Karpas-422 (cell line): ENCODE data around the gene DGKQ. TPM values are rescaled to one million over a fixed set of nuclear protein-coding genes. Genes with fewer than 3 reads are reported as not detected.

ENCODE experiments used
- DNase-seq: peaks from one replicate; pipeline ENCODE4 v3.0.0-alpha.2; 2015
- H2AFZ ChIP-seq: fragments of 200-600 bp; sonication (generic); 2 replicates; pipeline ENCODE4 v1.6.1; 2014; ENCODE audit warnings: antibody characterized with exemption, low read length, mixed read lengths
- H3K27ac ChIP-seq: fragments of 200-600 bp; sonication (generic); 2 replicates; pipeline ENCODE4 v1.5.1; 2014; ENCODE audit warnings: mild to moderate bottlenecking, low read length, moderate library complexity
- H3K27me3 ChIP-seq: fragments of 200-600 bp; sonication (generic); 2 replicates; pipeline ENCODE4 v1.6.1; 2014; ENCODE audit warnings: low read length, mixed read lengths
- H3K36me3 ChIP-seq: fragments of 200-600 bp; sonication (generic); 2 replicates; pipeline ENCODE4 v1.6.1; 2014; ENCODE audit warnings: low read length, mixed read lengths; ENCODE audit not compliant: insufficient read depth
- H3K4me1 ChIP-seq: fragments of 200-600 bp; sonication (generic); 2 replicates; pipeline ENCODE4 v1.6.1; 2014; ENCODE audit warnings: mild to moderate bottlenecking, low read length, mixed read lengths
- H3K4me2 ChIP-seq: fragments of 200-600 bp; sonication (generic); 2 replicates; pipeline ENCODE4 v1.6.1; 2014; ENCODE audit warnings: low read length, low read depth, mild to moderate bottlenecking; ENCODE audit not compliant: poor library complexity, severe bottlenecking
- H3K4me3 ChIP-seq: fragments of 200-600 bp; sonication (generic); 2 replicates; pipeline ENCODE4 v1.5.1; 2014; ENCODE audit warnings: mild to moderate bottlenecking, antibody characterized with exemption, low read length, mixed read lengths
- H3K79me2 ChIP-seq: fragments of 200-600 bp; sonication (generic); 2 replicates; pipeline ENCODE4 v1.6.1; 2014; ENCODE audit warnings: mild to moderate bottlenecking, low read length, mixed read lengths
- H3K9ac ChIP-seq: fragments of 200-600 bp; sonication (generic); 2 replicates; pipeline ENCODE4 v1.6.0; 2014; ENCODE audit warnings: low read length
- H3K9me2 ChIP-seq: fragments of 200-600 bp; sonication (generic), shearing (Covaris generic); replicated peaks from 2 replicates; pipeline ENCODE4 v1.6.0; 2014; ENCODE audit warnings: mild to moderate bottlenecking, low read length, moderate library complexity; ENCODE audit not compliant: insufficient read depth
- H3K9me3 ChIP-seq: fragments of 300-700, 200-600 bp; sonication (generic); 2 replicates; pipeline ENCODE4 v1.6.1; 2014; ENCODE audit warnings: low read length, mixed read lengths
- H4K20me1 ChIP-seq: fragments of 200-600 bp; sonication (generic); 2 replicates; pipeline ENCODE4 v1.6.1; 2014; ENCODE audit warnings: mild to moderate bottlenecking, antibody characterized with exemption, low read length, low read depth; ENCODE audit not compliant: insufficient read depth
- total RNA-seq: library from RNA; depleted of rRNA; stranded (reverse); fragments of >200 nt; shearing (Covaris generic); gene quantifications from 2 replicates; pipeline ENCODE4 v1.2.3, GENCODE V29; 2014; ENCODE audit warnings: low replicate concordance

Gene DGKQ
- total RNA-seq, 1 experiment from 2014 or later = 5.8 TPM

DNA sequence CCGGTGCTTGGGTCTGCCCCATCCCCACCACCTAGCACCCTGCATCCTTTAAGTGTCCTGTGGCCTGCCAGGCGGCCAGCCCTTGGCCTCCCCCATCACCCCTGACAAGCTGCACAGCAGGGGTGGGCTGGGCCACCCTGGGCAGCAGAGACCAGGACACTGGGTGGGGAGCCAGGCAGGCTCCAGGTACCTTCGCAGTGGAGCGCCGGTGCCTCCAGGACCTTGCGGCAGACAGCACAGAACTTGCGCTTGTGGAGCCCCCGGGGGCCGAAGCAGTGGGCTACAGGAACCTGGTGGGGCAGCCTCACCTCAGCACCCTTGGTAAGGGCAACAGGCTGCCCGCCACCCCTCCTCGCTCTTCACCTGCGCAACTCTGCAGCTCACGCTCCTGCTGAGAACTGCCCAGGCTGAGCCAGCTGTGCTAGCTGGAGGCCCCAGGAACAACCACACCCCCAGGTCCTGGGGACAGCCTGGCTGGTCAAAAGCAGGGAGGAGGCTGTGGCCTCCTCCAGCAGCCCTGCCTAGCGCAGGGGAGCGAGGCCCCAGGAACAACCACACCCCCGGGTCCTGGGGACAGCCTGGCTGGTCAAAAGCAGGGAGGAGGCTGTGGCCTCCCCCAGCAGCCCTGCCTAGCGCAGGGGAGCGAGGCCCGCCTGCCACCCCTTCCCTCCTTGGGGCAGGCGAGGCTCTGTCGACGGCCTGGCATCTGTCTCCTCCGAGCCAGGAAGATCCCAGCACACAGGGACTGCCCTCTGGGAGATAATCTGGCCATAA, 4.6 kb downstream of the DGKQ start:
- no peak for DNase-seq
- Histone ChIP-seq H3K4me2 (no peak overlapping the region), H3K79me2 (no peaks in the 10 kb centered on the region), H3K36me3 (no peaks in the 10 kb centered on the region), H4K20me1 (peaks cover 12% of the 10 kb centered on the region; the same call in 1 of the 2 replicates), H3K27me3 (no peaks in the 10 kb centered on the region), H3K9me2 (no peaks in the 10 kb centered on the region), H3K4me3 (no peak overlapping the region), H3K9ac (no peak overlapping the region), H2AFZ (no peak overlapping the region), H3K27ac (no peak overlapping the region), H3K4me1 (peaks cover 10% of the 10 kb centered on the region), H3K9me3 (no peaks in the 10 kb centered on the region)

DNA sequence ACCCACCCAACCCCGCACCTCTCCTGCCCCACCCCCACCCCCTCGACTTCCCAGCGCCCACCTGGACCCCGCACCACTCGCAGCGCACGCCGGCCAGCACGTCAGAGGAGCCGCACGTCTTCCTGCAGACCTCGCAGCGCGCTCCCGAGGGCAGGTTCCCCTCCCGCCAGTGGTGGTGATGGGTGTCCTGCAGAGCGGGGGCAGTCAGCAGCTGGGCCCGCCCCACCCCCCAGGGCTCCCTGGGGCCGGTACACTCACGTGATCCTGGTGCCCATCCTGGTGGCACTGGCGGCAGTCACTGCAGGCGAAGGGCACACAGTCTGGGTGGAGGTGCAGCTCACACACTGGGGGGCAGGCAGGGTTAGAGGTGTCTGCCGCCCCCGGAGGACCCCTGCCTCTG, 5.1 kb downstream of the DGKQ start:
- Histone ChIP-seq H3K9me2 (no peaks in the 10 kb centered on the region), H3K36me3 (no peaks in the 10 kb centered on the region), H3K4me3 (no peak overlapping the region), H2AFZ (no peak overlapping the region), H3K9me3 (no peaks in the 10 kb centered on the region), H3K27me3 (no peaks in the 10 kb centered on the region), H3K9ac (no peak overlapping the region), H3K4me2 (no peak overlapping the region), H4K20me1 (peaks cover 12% of the 10 kb centered on the region; the same call in 1 of the 2 replicates), H3K4me1 (peaks cover 10% of the 10 kb centered on the region), H3K27ac (no peak overlapping the region), H3K79me2 (no peaks in the 10 kb centered on the region)
- no peak for DNase-seq

DNA sequence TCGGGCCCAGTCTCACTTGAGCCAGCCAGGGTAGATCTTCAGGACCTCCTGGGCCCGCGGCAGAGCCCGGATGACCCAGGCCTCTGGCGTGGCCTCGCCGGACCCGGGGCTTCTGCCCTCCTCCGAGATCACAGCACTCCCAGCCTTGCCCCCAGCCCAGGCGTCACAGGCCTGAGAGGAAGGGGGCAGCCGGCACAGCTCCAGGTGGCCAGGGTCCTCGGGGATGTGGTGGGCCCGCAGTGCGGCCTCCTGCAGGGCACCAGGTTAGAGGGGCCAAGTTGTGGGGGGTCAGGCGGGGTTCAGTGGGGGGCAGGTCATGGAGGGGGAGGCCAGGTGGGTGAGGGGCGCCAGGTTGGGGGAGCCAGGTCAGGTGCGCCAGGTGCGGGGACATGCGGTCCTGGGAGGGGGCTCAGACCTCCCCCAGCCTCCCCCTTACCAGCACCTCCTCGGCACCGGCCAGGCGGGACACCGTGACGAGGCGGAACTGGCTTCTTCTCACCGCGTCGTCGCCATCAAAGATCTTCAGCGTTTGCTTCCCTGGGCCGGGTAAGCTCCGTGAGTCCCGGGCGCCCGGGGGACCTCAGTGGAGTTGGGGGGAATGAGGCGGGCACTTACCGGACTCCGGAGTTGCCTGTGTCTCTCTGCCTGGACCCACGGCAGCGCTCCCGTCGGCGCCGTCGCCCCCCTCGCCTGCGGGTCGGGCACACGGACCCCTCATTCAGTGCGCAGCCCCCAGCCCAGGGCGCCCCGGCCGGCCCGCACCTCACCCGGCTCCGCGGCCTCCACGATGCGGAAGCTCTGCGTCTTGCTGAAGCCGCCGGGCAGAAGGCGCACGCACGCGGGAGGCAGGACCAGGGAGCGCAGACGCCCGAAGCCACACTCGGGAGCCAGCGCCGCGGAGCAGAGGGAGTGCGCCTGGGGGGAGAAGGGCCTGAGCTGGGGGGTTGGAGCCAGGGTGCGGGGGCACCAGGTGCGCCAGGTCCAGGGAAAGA, 6.0 kb downstream of the DGKQ start:
- no peak overlapping the region for H2AFZ ChIP-seq
- no peak overlapping the region for H3K9ac ChIP-seq
- H3K4me1 ChIP-seq = peaks cover 5% of the 10 kb centered on the region
- H3K9me3 ChIP-seq = no peaks in the 10 kb centered on the region
- no peak overlapping the region for H3K4me2 ChIP-seq
- DNase-seq = no peak
- H3K36me3 ChIP-seq = no peaks in the 10 kb centered on the region
- no peaks in the 10 kb centered on the region for H3K27me3 ChIP-seq
- peaks cover 10% of the 10 kb centered on the region; the same call in 1 of the 2 replicates for H4K20me1 ChIP-seq
- no peaks in the 10 kb centered on the region for H3K79me2 ChIP-seq
- H3K4me3 ChIP-seq = no peak overlapping the region
- no peak overlapping the region for H3K27ac ChIP-seq
- H3K9me2 ChIP-seq = no peaks in the 10 kb centered on the region

DNA sequence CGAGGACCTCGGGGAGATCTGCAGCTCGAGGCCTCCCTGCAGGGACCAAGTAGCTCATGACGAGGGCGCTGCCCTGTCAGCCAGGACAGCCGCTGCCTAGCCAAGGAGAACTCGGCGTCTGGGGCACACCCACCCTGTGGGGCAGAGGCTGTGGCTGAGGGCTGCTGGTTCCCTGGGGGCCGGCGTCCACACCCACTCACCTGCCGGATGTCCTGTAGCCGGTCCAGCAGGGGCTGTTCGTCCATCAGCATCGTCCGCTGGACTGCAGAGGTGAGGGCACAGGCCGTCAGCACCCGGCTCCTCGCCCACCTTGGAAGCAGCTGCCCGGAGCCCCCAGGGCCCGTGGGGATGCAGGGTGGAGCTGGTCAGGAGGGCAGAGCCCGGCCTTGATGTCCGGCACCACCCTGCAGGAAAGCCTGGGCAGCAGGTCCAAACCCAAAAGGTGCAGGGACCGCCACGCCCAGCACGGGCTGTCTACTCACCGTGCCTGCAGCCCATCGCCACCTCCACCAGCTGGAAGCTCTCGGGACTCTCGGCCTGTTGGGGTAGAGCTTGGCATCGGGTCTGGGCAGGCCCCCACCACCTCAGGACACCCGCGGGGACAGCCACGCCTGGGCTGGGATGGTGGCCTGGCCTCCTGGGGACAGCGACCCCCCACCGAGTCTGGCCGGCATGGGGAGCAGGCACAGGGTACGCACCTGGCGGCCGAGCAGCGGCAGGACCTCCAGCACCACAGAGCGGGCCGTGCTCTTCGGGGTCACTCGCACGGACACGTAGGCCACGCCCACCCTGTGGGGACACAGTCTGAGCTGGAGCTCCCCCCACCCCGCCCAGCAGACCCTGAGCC, 6.9 kb downstream of the DGKQ start:
- no peaks in the 10 kb centered on the region for H3K4me1 ChIP-seq
- DNase-seq = no peak

DNA sequence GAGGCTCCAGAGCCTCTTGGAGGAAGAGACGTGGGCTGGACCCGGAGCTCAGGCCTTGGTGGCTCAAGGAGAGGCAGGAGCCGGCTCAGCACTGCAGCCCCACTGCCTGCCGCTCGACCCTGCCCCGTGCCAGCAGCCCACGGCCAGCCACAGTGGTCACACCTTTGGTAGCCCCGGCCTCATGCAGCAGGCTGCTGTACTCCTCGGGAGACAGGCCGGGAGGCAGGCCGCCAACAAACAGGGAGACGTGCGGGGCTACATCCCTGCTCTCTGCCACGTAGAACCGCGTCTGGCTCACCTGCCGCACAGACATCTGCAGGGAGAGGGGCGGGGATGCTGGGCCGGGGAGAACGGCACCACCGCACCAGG, 7.6 kb downstream of the DGKQ start:
- Histone ChIP-seq H2AFZ (no peak overlapping the region), H4K20me1 (no peaks in the 10 kb centered on the region; the same call in 1 of the 2 replicates), H3K79me2 (no peaks in the 10 kb centered on the region), H3K9me3 (no peaks in the 10 kb centered on the region), H3K4me2 (no peak overlapping the region), H3K4me1 (no peaks in the 10 kb centered on the region), H3K4me3 (no peak overlapping the region), H3K27ac (no peak overlapping the region), H3K36me3 (no peaks in the 10 kb centered on the region), H3K27me3 (no peaks in the 10 kb centered on the region), H3K9ac (no peak overlapping the region), H3K9me2 (no peaks in the 10 kb centered on the region)
- DNase-seq = no peak

More for the DNA sequence above, 6.9 kb downstream of the DGKQ start:
- no peaks in the 10 kb centered on the region for H3K9me2 ChIP-seq
- H3K9ac ChIP-seq = no peak overlapping the region
- H3K27ac ChIP-seq = no peak overlapping the region
- H3K79me2 ChIP-seq = no peaks in the 10 kb centered on the region
- H3K4me3 ChIP-seq = no peak overlapping the region
- no peak overlapping the region for H2AFZ ChIP-seq
- H3K36me3 ChIP-seq = no peaks in the 10 kb centered on the region
- no peak overlapping the region for H3K4me2 ChIP-seq
- no peaks in the 10 kb centered on the region for H3K27me3 ChIP-seq
- no peaks in the 10 kb centered on the region for H3K9me3 ChIP-seq
- H4K20me1 ChIP-seq = peaks cover 4% of the 10 kb centered on the region; the same call in 1 of the 2 replicates

DNA sequence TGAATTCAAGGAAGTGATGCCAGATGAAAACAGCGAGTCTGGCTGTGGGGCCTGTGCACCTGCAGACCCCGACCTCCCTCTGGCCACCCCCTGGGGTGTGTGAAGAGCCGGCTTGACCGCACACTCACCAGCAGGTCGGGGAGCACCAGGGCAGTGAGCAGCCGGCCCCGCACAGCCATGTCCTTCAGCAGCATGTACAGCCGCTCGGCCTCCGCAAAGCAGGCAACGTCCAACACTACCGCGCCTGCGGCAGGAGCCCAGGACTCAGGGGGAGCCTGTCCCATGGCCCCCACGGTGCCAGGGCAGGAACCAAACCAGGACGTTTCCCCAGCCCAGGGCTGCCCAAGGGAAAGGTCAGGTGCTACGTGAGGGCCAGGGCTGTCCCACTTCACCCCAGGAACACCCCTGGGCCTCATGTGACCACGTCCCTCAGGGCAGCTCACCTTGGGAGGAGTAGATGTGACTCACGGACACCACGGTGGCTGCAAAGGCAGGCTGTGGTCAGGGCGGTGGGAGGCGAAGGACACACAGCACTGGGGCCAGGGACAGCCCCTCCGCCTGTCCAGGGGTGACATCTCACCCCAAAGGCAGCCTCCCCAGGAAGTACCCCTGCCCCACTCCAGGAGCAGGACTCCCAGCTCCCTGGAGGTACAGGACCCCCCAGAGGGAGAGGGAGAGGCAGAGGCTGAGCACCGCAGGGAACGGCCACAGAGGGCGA, 8.2 kb downstream of the DGKQ start:
- H3K9ac ChIP-seq = no peak overlapping the region
- H3K4me3 ChIP-seq = no peak overlapping the region
- H3K4me2 ChIP-seq = no peak overlapping the region
- H3K4me1 ChIP-seq = no peaks in the 10 kb centered on the region
- no peaks in the 10 kb centered on the region for H3K27me3 ChIP-seq
- no peaks in the 10 kb centered on the region for H4K20me1 ChIP-seq
- no peak overlapping the region for H3K27ac ChIP-seq
- H3K9me2 ChIP-seq = no peaks in the 10 kb centered on the region
- DNase-seq = no peak
- no peaks in the 10 kb centered on the region for H3K9me3 ChIP-seq
- H2AFZ ChIP-seq = no peak overlapping the region
- no peaks in the 10 kb centered on the region for H3K36me3 ChIP-seq
- no peaks in the 10 kb centered on the region for H3K79me2 ChIP-seq

DNA sequence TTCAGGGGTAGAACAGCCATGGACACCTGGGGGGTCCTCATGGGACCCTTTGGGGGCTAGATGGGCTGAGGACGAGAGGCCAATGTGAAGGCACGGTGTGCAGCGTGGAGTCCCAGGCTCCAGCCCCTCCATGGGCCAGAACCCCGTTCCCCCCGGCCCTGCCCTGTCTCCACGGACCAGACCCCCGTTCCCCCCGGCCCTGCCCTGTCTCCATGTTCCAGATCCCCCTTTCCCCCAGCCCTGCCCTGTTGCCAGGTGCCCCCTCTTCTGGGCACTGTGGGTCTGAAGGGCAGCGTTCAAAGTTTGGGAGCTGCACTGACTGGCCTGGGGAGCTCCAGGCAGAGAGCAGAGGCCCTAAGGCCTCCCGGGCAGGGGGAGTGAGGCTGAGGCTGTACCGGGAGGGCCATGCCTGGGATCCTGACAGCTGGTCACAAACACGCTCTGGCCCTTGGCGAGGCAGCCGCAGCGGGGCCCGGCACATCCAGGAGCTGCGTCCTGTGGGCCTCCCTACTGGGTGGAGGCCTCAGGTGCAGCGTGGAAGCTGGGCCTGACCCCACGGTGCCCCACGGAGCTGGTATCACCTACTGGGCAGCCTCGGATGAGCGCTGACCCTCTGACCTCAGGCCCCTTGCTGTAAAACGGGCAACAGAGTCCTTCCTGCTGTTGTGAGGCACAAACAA, 8.9 kb downstream of the DGKQ start:
- H3K79me2 ChIP-seq = no peaks in the 10 kb centered on the region
- H3K4me2 ChIP-seq = no peak overlapping the region
- H4K20me1 ChIP-seq = no peaks in the 10 kb centered on the region
- H3K27me3 ChIP-seq = no peaks in the 10 kb centered on the region
- no peak overlapping the region for H3K27ac ChIP-seq
- no peaks in the 10 kb centered on the region for H3K9me3 ChIP-seq
- no peak overlapping the region for H3K4me3 ChIP-seq
- H3K36me3 ChIP-seq = no peaks in the 10 kb centered on the region
- DNase-seq = no peak
- H2AFZ ChIP-seq = no peak overlapping the region
- H3K9me2 ChIP-seq = no peaks in the 10 kb centered on the region
- no peaks in the 10 kb centered on the region for H3K4me1 ChIP-seq
- H3K9ac ChIP-seq = no peak overlapping the region
